Upper lobe of left lung (tissue), 6 donors: ENCODE results near the gene MYO6. TPM values are rescaled to one million over a fixed set of nuclear protein-coding genes. Genes with fewer than 3 reads are reported as not detected.

ENCODE experiments used
- ATAC-seq, 2 donors: fragments of 200-7000 bp; cut with Tn5 transposase; one replicate each; pipeline ENCODE4 v1.9.1; 2022; ENCODE audit warnings: mild to moderate bottlenecking in 2 of 2, moderate library complexity in 2 of 2; ENCODE audit not compliant: low FRiP score in 2 of 2
- DNase-seq, 2 donors: peaks; one replicate each; pipeline ENCODE4 v3.0.0-alpha.2; 2019 to 2020
- H3K27ac ChIP-seq, 4 donors: fragments of 200-600 bp; sonication (generic); one replicate each; pipeline ENCODE4 v1.5.1; 2016 to 2019
- H3K27me3 ChIP-seq, 4 donors: fragments of 200-600 bp; sonication (generic); one replicate each; pipeline ENCODE4 v1.5.1; 2017 to 2019
- H3K36me3 ChIP-seq, 4 donors: fragments of 200-600 bp; sonication (generic); one replicate each; pipeline ENCODE4 v1.5.1; 2016 to 2019
- H3K4me1 ChIP-seq, 4 donors: fragments of 200-600 bp; sonication (generic); one replicate each; pipeline ENCODE4 v1.5.1; 2018 to 2019
- H3K4me3 ChIP-seq, 4 donors: fragments of 200-600 bp; sonication (generic); one replicate each; pipeline ENCODE4 v1.5.1; 2017 to 2019; ENCODE audit warnings: mild to moderate bottlenecking in 2 of 4, moderate library complexity in 1 of 4
- H3K9me3 ChIP-seq, 4 donors: fragments of 200-600 bp; sonication (generic); one replicate each; pipeline ENCODE4 v1.5.1; 2018 to 2019
- EP300 ChIP-seq, 4 donors: sonication (generic); formaldehyde crosslinking; IDR thresholded peaks; one replicate each; pipeline ENCODE4 v1.5.1; 2017; ENCODE audit warnings: antibody characterized with exemption in 4 of 4, control low read depth in 2 of 4
- POLR2A ChIP-seq, 4 donors: fragments of 450-650 bp; IDR thresholded peaks; one replicate each; pipeline ENCODE4 v1.5.1; 2016 to 2017; ENCODE audit warnings: antibody characterized with exemption in 4 of 4, mild to moderate bottlenecking in 2 of 4
- POLR2AphosphoS5 ChIP-seq, 2 donors: sonication (generic); formaldehyde crosslinking; IDR thresholded peaks; one replicate each; pipeline ENCODE4 v1.5.1; 2017; ENCODE audit warnings: antibody characterized with exemption in 2 of 2
- WGBS, 2 donors: methylation state at CpG; one replicate each; pipeline ENCODE4 v1.1.5; 2017 to 2018; 5-methylcytosine and 5-hydroxymethylcytosine counted together
- total RNA-seq, 6 donors: library from RNA; depleted of rRNA in 4 of 6; stranded (reverse); fragments of >200 nt in 4 of 6; gene quantifications; one replicate each; pipeline versions ENCODE4 v1.1.0 to v1.2.1, GENCODE V29; 2016 to 2021
- TF ChIP-seq, protein P1 (sequence below), 6 experiments: fragments of 450-650 bp in 4 of 6; fragments of 200-600 bp in 2 of 6; sonication (generic) in 2 of 6; IDR thresholded peaks; one replicate each; pipeline ENCODE4 v1.5.1; 2016 to 2019; ENCODE audit warnings: antibody characterized with exemption in 6 of 6
- donor health status: DM: no; HTN: no; CAD: no; lungs with moderate emphysema.
- donor health status: DM: no; HTN: yes; CAD: no; lungs with severe emphysema.

MYO6 gene
- total RNA-seq, 6 donors from 2014 or later = 49.0 to 94.3 (median 80.4) TPM

DNA sequence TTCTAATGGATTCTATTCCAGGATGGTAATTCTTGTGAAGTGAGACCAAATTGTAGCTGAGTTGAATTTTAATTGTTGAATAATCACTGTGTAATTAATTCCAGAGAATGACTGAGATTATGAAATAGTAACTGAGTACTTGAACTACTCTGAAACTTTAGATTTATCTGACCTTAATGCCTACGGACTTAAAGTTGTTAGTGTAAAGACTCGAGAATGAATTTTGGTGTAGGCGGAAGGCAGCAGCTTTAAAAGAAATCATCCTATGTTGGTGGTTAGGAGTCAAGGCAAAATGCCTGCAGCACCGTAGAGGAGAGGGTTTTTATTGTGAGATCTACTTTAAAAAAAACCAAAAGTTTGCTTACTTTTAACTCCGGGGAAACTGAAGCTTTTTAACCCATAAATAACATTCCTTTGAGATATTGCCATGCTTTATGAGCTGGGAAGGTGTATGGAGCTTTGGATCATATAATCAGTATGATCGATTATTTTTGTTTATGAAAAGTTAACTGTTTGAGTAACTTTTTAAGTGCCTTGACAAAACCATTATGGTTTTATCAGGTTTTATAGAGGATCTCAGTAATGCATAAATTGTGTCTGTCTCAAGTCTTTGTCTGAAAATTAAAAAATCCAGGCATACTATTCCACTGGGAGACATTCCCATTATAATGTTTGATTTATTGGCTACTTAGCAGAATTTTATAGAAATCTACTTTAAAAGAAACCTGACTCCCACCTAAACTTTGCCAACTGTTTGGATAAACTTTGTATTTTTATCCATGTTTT is 46.1 kb downstream of the MYO6 start:
- DNase-seq (no peak), ATAC-seq (no peak)
- 50 to 60% methylated on average over 6 of the region's 6 CpGs for WGBS, 2 donors
- Histone ChIP-seq H3K4me1 (peaks cover 7 to 17% (median 8%) of the 10 kb centered on the region in 4 donors), H3K36me3 (no peaks in the 10 kb centered on the region), H3K9me3 (no peaks in the 10 kb centered on the region), H3K4me3 (no peak overlapping the region), H3K27ac (no peak overlapping the region), H3K27me3 (no peaks in the 10 kb centered on the region)
- TF ChIP-seq EP300 (IDR thresholded peaks at IDR 0.05) (no peak), POLR2A (IDR thresholded peaks at IDR 0.05) (no peak), POLR2AphosphoS5 (IDR thresholded peaks at IDR 0.05) (no peak)
- TF ChIP-seq, protein P1, sequence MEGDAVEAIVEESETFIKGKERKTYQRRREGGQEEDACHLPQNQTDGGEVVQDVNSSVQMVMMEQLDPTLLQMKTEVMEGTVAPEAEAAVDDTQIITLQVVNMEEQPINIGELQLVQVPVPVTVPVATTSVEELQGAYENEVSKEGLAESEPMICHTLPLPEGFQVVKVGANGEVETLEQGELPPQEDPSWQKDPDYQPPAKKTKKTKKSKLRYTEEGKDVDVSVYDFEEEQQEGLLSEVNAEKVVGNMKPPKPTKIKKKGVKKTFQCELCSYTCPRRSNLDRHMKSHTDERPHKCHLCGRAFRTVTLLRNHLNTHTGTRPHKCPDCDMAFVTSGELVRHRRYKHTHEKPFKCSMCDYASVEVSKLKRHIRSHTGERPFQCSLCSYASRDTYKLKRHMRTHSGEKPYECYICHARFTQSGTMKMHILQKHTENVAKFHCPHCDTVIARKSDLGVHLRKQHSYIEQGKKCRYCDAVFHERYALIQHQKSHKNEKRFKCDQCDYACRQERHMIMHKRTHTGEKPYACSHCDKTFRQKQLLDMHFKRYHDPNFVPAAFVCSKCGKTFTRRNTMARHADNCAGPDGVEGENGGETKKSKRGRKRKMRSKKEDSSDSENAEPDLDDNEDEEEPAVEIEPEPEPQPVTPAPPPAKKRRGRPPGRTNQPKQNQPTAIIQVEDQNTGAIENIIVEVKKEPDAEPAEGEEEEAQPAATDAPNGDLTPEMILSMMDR (IDR thresholded peaks at IDR 0.05) = no peak

DNA sequence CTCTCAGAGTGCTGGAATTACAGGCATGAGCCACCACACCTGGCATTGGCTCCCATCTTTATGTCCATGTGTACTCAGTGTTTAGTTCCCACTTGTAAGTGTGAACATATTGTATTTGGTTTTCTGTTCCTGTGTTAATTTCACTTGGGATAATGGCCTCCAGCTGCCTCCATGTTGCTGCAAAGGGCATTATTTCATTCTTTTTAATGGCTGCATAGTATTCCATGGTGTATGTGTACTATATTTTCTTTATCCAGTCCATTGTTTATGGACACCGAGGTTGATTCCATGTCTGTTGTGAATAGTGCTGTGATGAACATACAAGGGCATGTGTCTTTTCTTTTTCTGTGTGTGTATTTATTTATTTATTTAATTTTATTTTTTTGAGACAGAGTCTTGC is 47.7 kb downstream of the MYO6 start:
- TF ChIP-seq POLR2A (IDR thresholded peaks at IDR 0.05) (no peak), POLR2AphosphoS5 (IDR thresholded peaks at IDR 0.05) (no peak), EP300 (IDR thresholded peaks at IDR 0.05) (no peak)
- TF ChIP-seq, protein P1 (IDR thresholded peaks at IDR 0.05) = no peak
- no peak overlapping the region for H3K4me3 ChIP-seq
- no peaks in the 10 kb centered on the region for H3K36me3 ChIP-seq
- peaks cover 4 to 17% (median 8%) of the 10 kb centered on the region in 4 donors for H3K4me1 ChIP-seq
- 94 to 100% methylated on average over 1 of the region's 1 CpG for WGBS, 2 donors
- DNase-seq (no peak), ATAC-seq (no peak)
- no peaks in the 10 kb centered on the region for H3K27me3 ChIP-seq
- no peak overlapping the region for H3K27ac ChIP-seq
- H3K9me3 ChIP-seq = no peaks in the 10 kb centered on the region

DNA sequence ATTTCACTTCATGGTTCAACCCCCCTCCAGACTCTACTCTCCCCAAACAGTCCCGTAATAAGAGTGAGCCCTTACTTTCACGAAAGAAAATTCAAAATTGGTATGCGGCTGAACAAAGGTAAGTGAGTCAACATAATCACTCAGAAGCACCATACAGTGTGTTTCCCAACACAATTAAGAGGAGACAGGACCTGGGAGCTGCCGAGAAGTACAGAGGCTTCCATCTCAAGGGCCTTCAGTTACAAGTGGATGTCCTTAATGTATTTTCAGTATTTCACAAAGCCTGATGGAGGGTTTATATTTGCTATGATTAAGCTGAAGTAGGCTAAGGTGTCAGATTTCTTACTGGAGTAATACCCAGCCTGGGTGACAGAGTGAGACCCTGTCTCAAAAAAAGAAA is 51.1 kb downstream of the MYO6 start:
- Histone ChIP-seq H3K4me3 (no peak overlapping the region), H3K27ac (peak overlapping the region in 3 of 4 donors; percentile 10 to 49 (median 23)), H3K9me3 (no peaks in the 10 kb centered on the region), H3K27me3 (no peaks in the 10 kb centered on the region), H3K4me1 (peaks cover 3 to 10% (median 6%) of the 10 kb centered on the region in 4 donors), H3K36me3 (no peaks in the 10 kb centered on the region)
- DNase-seq (peak in 1 of 2 donors; percentile 47), ATAC-seq (peak; percentile 57 to 85)
- TF ChIP-seq EP300 (IDR thresholded peaks at IDR 0.05) (peak in 1 of 4 donors; percentile 88), POLR2A (IDR thresholded peaks at IDR 0.05) (no peak), POLR2AphosphoS5 (IDR thresholded peaks at IDR 0.05) (peak in 1 of 2 donors; percentile 25)
- TF ChIP-seq, protein P1 (IDR thresholded peaks at IDR 0.05) = no peak
- WGBS, 2 donors = 64 to 70% methylated on average over 4 of the region's 4 CpGs

DNA sequence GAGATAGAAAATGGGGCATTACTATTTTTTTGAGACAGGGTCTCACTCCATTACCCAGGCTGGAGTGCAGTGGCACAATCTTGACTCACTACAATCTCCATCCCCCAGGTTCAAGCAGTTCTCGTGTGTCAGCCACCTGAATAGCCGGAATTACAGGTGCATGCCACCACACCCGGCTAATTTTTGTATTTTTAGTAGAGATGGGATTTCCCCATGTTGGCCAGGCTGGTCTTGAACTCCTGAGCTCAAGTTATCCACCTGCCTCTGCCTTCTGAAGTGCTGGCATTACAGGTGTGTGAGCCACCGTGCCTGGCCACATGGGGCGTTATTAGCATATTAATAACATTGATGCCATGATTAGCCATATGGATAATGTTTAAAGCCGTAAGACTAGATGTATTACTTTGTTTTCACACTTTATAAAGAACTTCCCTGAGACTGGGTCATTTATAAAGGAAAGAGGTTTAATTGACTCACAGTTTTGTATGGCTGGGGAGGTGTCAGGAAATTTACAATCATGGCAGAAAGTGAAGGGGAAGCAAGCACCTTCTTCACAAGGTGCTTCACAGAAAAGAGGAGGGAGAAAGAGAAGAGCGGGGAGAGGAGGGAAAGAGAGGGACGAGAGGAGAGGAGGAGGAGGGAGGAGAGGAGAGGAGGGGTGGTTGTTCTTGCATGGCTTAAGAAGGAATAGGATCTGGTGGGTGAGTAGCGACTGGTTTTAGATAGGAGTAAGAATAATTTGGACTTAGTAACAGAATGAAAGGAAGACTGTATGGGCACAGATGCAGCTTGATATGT is 51.9 kb downstream of the MYO6 start:
- Histone ChIP-seq H3K4me3 (no peak overlapping the region), H3K27me3 (no peaks in the 10 kb centered on the region), H3K36me3 (no peaks in the 10 kb centered on the region), H3K4me1 (peaks cover 0 to 9% (median 4%) of the 10 kb centered on the region in 4 donors), H3K9me3 (no peaks in the 10 kb centered on the region), H3K27ac (peak overlapping the region in 3 of 4 donors; percentile 10 to 30 (median 23))
- WGBS, 2 donors = 62 to 71% methylated on average over 9 of the region's 9 CpGs
- DNase-seq = peak in 1 of 2 donors; percentile 71
- ATAC-seq = peak; percentile 30 to 71
- TF ChIP-seq, protein P1 (IDR thresholded peaks at IDR 0.05) = no peak
- TF ChIP-seq EP300 (IDR thresholded peaks at IDR 0.05) = peak in 1 of 4 donors; percentile 88
